ENCODE measurements around the gene CCNE1. TPM values are rescaled to one million over a fixed set of nuclear protein-coding genes. Genes with fewer than 3 reads are reported as not detected.

The CCNE1 gene
- total RNA-seq, 3 donors from 2014 or later (not counting 1 experiment from before 2014, with no cell fraction given) = 2.6 to 6.7 (median 2.9) TPM

- no peaks in the 10 kb centered on the region for H3K4me1 Mint-ChIP-seq
- no peaks in the 10 kb centered on the region for H3K9me3 ChIP-seq (ENCODE audit: control insufficient read depth, insufficient read depth, low read length)
- H3K27me3 Mint-ChIP-seq (ENCODE audit: low read depth in 2 of 2) = peaks cover 4 to 12% of the 10 kb centered on the region in 2 donors
- intact Hi-C loops (cut with micrococcal nuclease) = no loop called here
- no peak overlapping the region for H3K4me3 ChIP-seq (ENCODE audit: low read length)
- no peak for ATAC-seq
- H3K27me3 ChIP-seq (ENCODE audit: control insufficient read depth, insufficient read depth, low read length) = no peaks in the 10 kb centered on the region
- H3K9me3 Mint-ChIP-seq = no peaks in the 10 kb centered on the region
- H3K36me3 ChIP-seq (ENCODE audit: control insufficient read depth, insufficient read depth, low read length) = no peaks in the 10 kb centered on the region
- no peak overlapping the region for H3K27ac ChIP-seq (ENCODE audit: low read length)
- H3K4me3 Mint-ChIP-seq = no peak overlapping the region
- H3K27ac Mint-ChIP-seq = no peak overlapping the region
- TF ChIP-seq CTCF (IDR thresholded peaks at IDR 0.05) = no peak
- no peak for DNase-seq
- no peaks in the 10 kb centered on the region for H3K36me3 Mint-ChIP-seq
- no peaks in the 10 kb centered on the region for H3K4me1 ChIP-seq (ENCODE audit: control insufficient read depth, insufficient read depth, low read length)
- 90% methylated on average over 8 of the region's 8 CpGs for WGBS (ENCODE audit: insufficient coverage)
Observed at GRCh38 chr19:29769997-29770396, 41.8 kb upstream of the CCNE1 start.

GRCh38 chr19:29770648-29771047 lies 41.1 kb upstream of the CCNE1 start:
- H3K27me3 ChIP-seq (ENCODE audit: control insufficient read depth, insufficient read depth, low read length) = no peaks in the 10 kb centered on the region
- no peak for TF ChIP-seq CTCF (IDR thresholded peaks at IDR 0.05)
- Mint-ChIP-seq H3K4me1 (no peaks in the 10 kb centered on the region), H3K4me3 (no peak overlapping the region), H3K36me3 (no peaks in the 10 kb centered on the region), H3K27me3 (ENCODE audit: low read depth in 2 of 2) (peaks cover 4 to 12% of the 10 kb centered on the region in 2 donors), H3K27ac (no peak overlapping the region), H3K9me3 (no peaks in the 10 kb centered on the region)
- H3K4me3 ChIP-seq (ENCODE audit: low read length) = no peak overlapping the region
- WGBS (ENCODE audit: insufficient coverage) = 92% methylated on average over 6 of the region's 7 CpGs
- no peak for DNase-seq
- no peaks in the 10 kb centered on the region for H3K4me1 ChIP-seq (ENCODE audit: control insufficient read depth, insufficient read depth, low read length)
- intact Hi-C loops (cut with micrococcal nuclease) = no loop called here
- no peak overlapping the region for H3K27ac ChIP-seq (ENCODE audit: low read length)
- no peaks in the 10 kb centered on the region for H3K36me3 ChIP-seq (ENCODE audit: control insufficient read depth, insufficient read depth, low read length)
- no peaks in the 10 kb centered on the region for H3K9me3 ChIP-seq (ENCODE audit: control insufficient read depth, insufficient read depth, low read length)
- no peak for ATAC-seq

- Mint-ChIP-seq H3K4me3 (no peak overlapping the region), H3K9me3 (no peaks in the 10 kb centered on the region), H3K4me1 (no peaks in the 10 kb centered on the region), H3K36me3 (no peaks in the 10 kb centered on the region), H3K27ac (no peak overlapping the region), H3K27me3 (ENCODE audit: low read depth in 2 of 2) (peaks cover 2% of the 10 kb centered on the region in 2 donors)
- 44% methylated on average over 14 of the region's 14 CpGs for WGBS (ENCODE audit: insufficient coverage)
- intact Hi-C loops (cut with micrococcal nuclease) = no loop called here
- H3K36me3 ChIP-seq (ENCODE audit: control insufficient read depth, insufficient read depth, low read length) = no peaks in the 10 kb centered on the region
- DNase-seq = peak in 1 of 2 donors; percentile 59
- TF ChIP-seq CTCF (IDR thresholded peaks at IDR 0.05) = no peak
- no peaks in the 10 kb centered on the region for H3K9me3 ChIP-seq (ENCODE audit: control insufficient read depth, insufficient read depth, low read length)
- no peak overlapping the region for H3K27ac ChIP-seq (ENCODE audit: low read length)
- H3K27me3 ChIP-seq (ENCODE audit: control insufficient read depth, insufficient read depth, low read length) = no peaks in the 10 kb centered on the region
- no peaks in the 10 kb centered on the region for H3K4me1 ChIP-seq (ENCODE audit: control insufficient read depth, insufficient read depth, low read length)
- H3K4me3 ChIP-seq (ENCODE audit: low read length) = no peak overlapping the region
- no peak for ATAC-seq
Observed at GRCh38 chr19:29771708-29772414, 39.9 kb upstream of the CCNE1 start.

GRCh38 chr19:29772696-29773095 lies 39.1 kb upstream of the CCNE1 start:
- intact Hi-C loops (cut with micrococcal nuclease) = no loop called here
- Histone ChIP-seq H3K4me3 (ENCODE audit: low read length) (no peak overlapping the region), H3K36me3 (ENCODE audit: control insufficient read depth, insufficient read depth, low read length) (no peaks in the 10 kb centered on the region), H3K4me1 (ENCODE audit: control insufficient read depth, insufficient read depth, low read length) (no peaks in the 10 kb centered on the region), H3K9me3 (ENCODE audit: control insufficient read depth, insufficient read depth, low read length) (no peaks in the 10 kb centered on the region), H3K27me3 (ENCODE audit: control insufficient read depth, insufficient read depth, low read length) (no peaks in the 10 kb centered on the region), H3K27ac (ENCODE audit: low read length) (no peak overlapping the region)
- no peak for TF ChIP-seq CTCF (IDR thresholded peaks at IDR 0.05)
- no peak for ATAC-seq
- H3K27me3 Mint-ChIP-seq (ENCODE audit: low read depth in 2 of 2) = peaks cover 0 to 2% of the 10 kb centered on the region in 2 donors
- H3K36me3 Mint-ChIP-seq = no peaks in the 10 kb centered on the region
- no peak overlapping the region for H3K4me3 Mint-ChIP-seq
- DNase-seq = no peak
- H3K9me3 Mint-ChIP-seq = no peaks in the 10 kb centered on the region
- H3K4me1 Mint-ChIP-seq = no peaks in the 10 kb centered on the region
- WGBS (ENCODE audit: insufficient coverage) = 86% methylated on average over 6 of the region's 6 CpGs
- H3K27ac Mint-ChIP-seq = no peak overlapping the region

All from natural killer cell (primary cell).